Measurements from ENCODE around the gene KRT1.

GRCh38 chr12:52688481-52688880, 8.3 kb upstream of the KRT1 start:
- TF ChIP-seq CTCF (IDR thresholded peaks at IDR 0.05), result no peak
- no peak for TF ChIP-seq POLR2AphosphoS5 (IDR thresholded peaks at IDR 0.05)
- TF ChIP-seq POLR2A (IDR thresholded peaks at IDR 0.05), result no peak
- TF ChIP-seq EP300 (IDR thresholded peaks at IDR 0.05), result no peak
